LNCAP (cell line): ENCODE results near the gene SLC2A4RG.

Experiments
- CTCF ChIP-seq: fragments of 450-650 bp; IDR thresholded peaks from 2 replicates; pipeline ENCODE4 v1.5.1; 2017; ENCODE audit warnings: mild to moderate bottlenecking

SLC2A4RG gene

GRCh38 chr20:63744574-63745423 lies 5.2 kb downstream of the SLC2A4RG start:
- TF ChIP-seq CTCF = no peak

GRCh38 chr20:63745424-63745805 lies 5.8 kb downstream of the SLC2A4RG start:
- TF ChIP-seq CTCF = no peak

GRCh38 chr20:63745961-63746731 lies 6.6 kb downstream of the SLC2A4RG start:
- TF ChIP-seq CTCF = no peak

- no peak for TF ChIP-seq CTCF
Measured at GRCh38 chr20:63746751-63747315, 7.3 kb downstream of the SLC2A4RG start.

GRCh38 chr20:63747622-63748069 lies 8.1 kb downstream of the SLC2A4RG start:
- TF ChIP-seq CTCF = no peak

GRCh38 chr20:63748070-63748933 lies 8.7 kb downstream of the SLC2A4RG start:
- no peak for TF ChIP-seq CTCF

- no peak for TF ChIP-seq CTCF
Measured at GRCh38 chr20:63748934-63749270, 9.3 kb downstream of the SLC2A4RG start.
